ENCODE results near the gene C2. TPM values are rescaled to one million over a fixed set of nuclear protein-coding genes. Genes with fewer than 3 reads are reported as not detected.
"Not testable (repeated sequence)": the region's sequence is repeated elsewhere in the genome, so short reads cannot be mapped to it uniquely, and the experiment has no call there.

The C2 gene
- polyA plus RNA-seq, 4 donors = 3.1 to 4.1 (median 3.7) TPM

GRCh38 chr6:31920811-31921210, 6.7 kb upstream of the C2 start:
- DNase-seq (ENCODE audit: low read depth in 4 of 4, low spot score in 2 of 4) = no peak

- no peak for DNase-seq (ENCODE audit: low read depth in 4 of 4, low spot score in 2 of 4)
These were observed 4.6 kb upstream of the C2 start for GRCh38 chr6:31922942-31923341.

GRCh38 chr6:31927863-31928671, 550 bp downstream of the C2 start:
- no peak for DNase-seq (ENCODE audit: low read depth in 4 of 4, low spot score in 2 of 4)

GRCh38 chr6:31928672-31928939, 1.1 kb downstream of the C2 start:
- DNase-seq (ENCODE audit: low read depth in 4 of 4, low spot score in 2 of 4) = no peak

- no peak for DNase-seq (ENCODE audit: low read depth in 4 of 4, low spot score in 2 of 4)
These were observed 3.4 kb downstream of the C2 start for GRCh38 chr6:31930962-31931361.

GRCh38 chr6:31932137-31932536, 4.6 kb downstream of the C2 start:
- DNase-seq (ENCODE audit: low read depth in 4 of 4, low spot score in 2 of 4) = not testable (repeated sequence)

- DNase-seq (ENCODE audit: low read depth in 4 of 4, low spot score in 2 of 4) = no peak
These were observed 6.0 kb downstream of the C2 start for GRCh38 chr6:31933537-31933936.

- DNase-seq (ENCODE audit: low read depth in 4 of 4, low spot score in 2 of 4) = no peak
These were observed 7.5 kb downstream of the C2 start for GRCh38 chr6:31935021-31935420.

- DNase-seq (ENCODE audit: low read depth in 4 of 4, low spot score in 2 of 4) = no peak
These were observed 8.3 kb downstream of the C2 start for GRCh38 chr6:31935823-31936222.

GRCh38 chr6:31940256-31940664, 12.7 kb downstream of the C2 start:
- no peak for DNase-seq (ENCODE audit: low read depth in 4 of 4, low spot score in 2 of 4)

GRCh38 chr6:31943742-31944141, 16.2 kb downstream of the C2 start:
- DNase-seq (ENCODE audit: low read depth in 4 of 4, low spot score in 2 of 4) = no peak

- no peak for DNase-seq (ENCODE audit: low read depth in 4 of 4, low spot score in 2 of 4)
These were observed 17.6 kb downstream of the C2 start for GRCh38 chr6:31945154-31945506.

- no peak for DNase-seq (ENCODE audit: low read depth in 4 of 4, low spot score in 2 of 4)
These were observed 18.2 kb downstream of the C2 start, which contains the start of gene CFB for GRCh38 chr6:31945507-31946369. CFB (plus strand) TSS chr6:31946095; CDS start chr6:31946222, 127 bp downstream.

- no peak for DNase-seq (ENCODE audit: low read depth in 4 of 4, low spot score in 2 of 4)
These were observed 18.9 kb downstream of the C2 start for GRCh38 chr6:31946370-31946885.

- DNase-seq (ENCODE audit: low read depth in 4 of 4, low spot score in 2 of 4) = no peak
These were observed 19.7 kb downstream of the C2 start for GRCh38 chr6:31947070-31947675.

- DNase-seq (ENCODE audit: low read depth in 4 of 4, low spot score in 2 of 4) = no peak
These were observed 20.3 kb downstream of the C2 start for GRCh38 chr6:31947864-31948263.

- no peak for DNase-seq (ENCODE audit: low read depth in 4 of 4, low spot score in 2 of 4)
These were observed 20.8 kb downstream of the C2 start for GRCh38 chr6:31948306-31948705.

- DNase-seq (ENCODE audit: low read depth in 4 of 4, low spot score in 2 of 4) = no peak
These were observed 21.4 kb downstream of the C2 start for GRCh38 chr6:31948753-31949413.

GRCh38 chr6:31949926-31950548, 22.5 kb downstream of the C2 start:
- no peak for DNase-seq (ENCODE audit: low read depth in 4 of 4, low spot score in 2 of 4)

GRCh38 chr6:31952140-31952805, 24.8 kb downstream of the C2 start:
- DNase-seq (ENCODE audit: low read depth in 4 of 4, low spot score in 2 of 4) = no peak
